HFFc6 (cell line): ENCODE results near the gene NCAM1. TPM values are rescaled to one million over a fixed set of nuclear protein-coding genes. Genes with fewer than 3 reads are reported as not detected.

ENCODE experiments used
- DNase-seq: peaks from one replicate; pipeline ENCODE4 v3.0.0-alpha.2; 2018
- H3K27ac Mint-ChIP-seq: 2 replicates; pipeline ENCODE4 v1.8.0; 2020; ENCODE audit warnings: mild to moderate bottlenecking, mixed read lengths
- H3K27me3 Mint-ChIP-seq: 2 replicates; pipeline ENCODE4 v1.8.0; 2021; ENCODE audit warnings: mild to moderate bottlenecking, moderate library complexity, mixed read lengths; ENCODE audit not compliant: insufficient read depth
- H3K36me3 Mint-ChIP-seq: 2 replicates; pipeline ENCODE4 v1.8.0; 2021; ENCODE audit warnings: low read depth, mixed read lengths
- H3K4me1 Mint-ChIP-seq: 2 replicates; pipeline ENCODE4 v1.8.0; 2020; ENCODE audit warnings: low read depth, mixed read lengths
- H3K4me3 Mint-ChIP-seq: 2 replicates; pipeline ENCODE4 v1.8.0; 2020; ENCODE audit warnings: mild to moderate bottlenecking, moderate library complexity, mixed read lengths
- H3K9me3 Mint-ChIP-seq: 2 replicates; pipeline ENCODE4 v1.8.0; 2020; ENCODE audit warnings: mild to moderate bottlenecking, mixed read lengths
- CTCF ChIP-seq: fragments of 200-600 bp; sonication (generic); IDR thresholded peaks from 2 replicates; pipeline ENCODE4 v1.5.0; 2021; ENCODE audit warnings: antibody characterized with exemption, mild to moderate bottlenecking
- total RNA-seq, 6 experiments: library from RNA; stranded (reverse); fragmentation: NEBNext Ultra II Directional; extraction: Animal tissue kit (Norgen Biotek cat#: 25700); gene quantifications; 2 replicates in 1 of 6; 3 replicates in 5 of 6; pipeline ENCODE4 v1.2.3, GENCODE V29; 2021

The NCAM1 gene
- total RNA-seq, 6 experiments from 2014 or later: 0.20 TPM; not detected in 5

DNA sequence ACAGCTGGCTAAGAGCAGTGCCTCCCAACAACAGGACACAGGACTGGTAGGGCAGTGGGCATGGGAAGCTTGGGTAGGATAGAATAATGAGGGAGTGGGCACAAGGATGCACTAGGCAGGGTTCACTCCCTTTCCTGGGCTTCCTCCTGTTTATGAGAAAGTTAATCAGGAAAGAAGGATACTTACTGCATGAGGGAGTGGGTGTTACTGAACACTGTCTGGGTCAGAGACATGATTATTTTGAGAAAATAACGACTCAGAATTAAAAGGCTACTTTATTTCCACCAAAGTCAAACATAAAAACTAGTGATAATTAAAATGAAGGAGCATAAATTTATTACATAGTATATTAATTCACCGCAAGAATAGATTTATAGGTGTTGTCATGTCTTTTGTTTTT lies 35.8 kb downstream of the NCAM1 start:
- Mint-ChIP-seq H3K9me3 (peaks cover 6% of the 10 kb centered on the region), H3K4me1 (no peaks in the 10 kb centered on the region), H3K27ac (no peak overlapping the region), H3K36me3 (no peaks in the 10 kb centered on the region), H3K4me3 (no peak overlapping the region), H3K27me3 (no peaks in the 10 kb centered on the region; the same call in 1 of the 2 replicates)
- DNase-seq: no peak
- no peak for TF ChIP-seq CTCF

GRCh38 chr11:112997857-112998466 lies 36.7 kb downstream of the NCAM1 start:
- no peaks in the 10 kb centered on the region for H3K4me1 Mint-ChIP-seq
- no peak overlapping the region for H3K27ac Mint-ChIP-seq
- peaks cover 8% of the 10 kb centered on the region for H3K9me3 Mint-ChIP-seq
- H3K27me3 Mint-ChIP-seq: no peaks in the 10 kb centered on the region; the same call in 1 of the 2 replicates
- H3K36me3 Mint-ChIP-seq: no peaks in the 10 kb centered on the region
- no peak for DNase-seq
- TF ChIP-seq CTCF: no peak
- no peak overlapping the region for H3K4me3 Mint-ChIP-seq

- DNase-seq: no peak
- no peak for TF ChIP-seq CTCF
- Mint-ChIP-seq H3K27me3 (no peaks in the 10 kb centered on the region), H3K4me1 (no peaks in the 10 kb centered on the region), H3K36me3 (no peaks in the 10 kb centered on the region), H3K27ac (no peak overlapping the region), H3K9me3 (peaks cover 10% of the 10 kb centered on the region), H3K4me3 (no peak overlapping the region)
These were observed 38.3 kb downstream of the NCAM1 start for GRCh38 chr11:112999520-112999919.

DNA sequence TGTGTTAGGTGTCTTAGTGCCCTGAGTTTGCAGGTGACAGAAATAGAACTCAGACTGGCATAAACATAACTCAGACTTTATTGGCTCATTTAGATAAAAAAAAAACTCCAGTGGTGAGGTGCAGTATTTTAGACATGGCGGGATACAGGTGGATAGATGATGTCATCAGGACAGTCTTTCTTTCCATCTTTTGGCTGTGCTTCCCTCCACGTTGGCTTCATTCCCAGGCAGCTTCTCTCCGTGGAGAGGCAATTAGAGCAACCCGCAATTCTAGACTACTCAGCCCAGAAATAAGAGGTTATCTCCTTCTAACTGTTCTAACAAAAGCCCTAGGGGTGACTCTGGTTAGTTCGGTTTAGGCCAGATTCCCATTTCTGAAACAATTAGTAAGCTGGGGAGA lies 40.5 kb downstream of the NCAM1 start:
- Mint-ChIP-seq H3K4me3 (no peak overlapping the region), H3K36me3 (no peaks in the 10 kb centered on the region), H3K27me3 (no peaks in the 10 kb centered on the region), H3K4me1 (no peaks in the 10 kb centered on the region), H3K9me3 (peaks cover 32% of the 10 kb centered on the region), H3K27ac (no peak overlapping the region)
- DNase-seq: no peak
- no peak for TF ChIP-seq CTCF

- H3K27ac Mint-ChIP-seq: no peak overlapping the region
- DNase-seq: no peak
- no peaks in the 10 kb centered on the region for H3K27me3 Mint-ChIP-seq
These were observed 45.8 kb downstream of the NCAM1 start for GRCh38 chr11:113006896-113007445.

More at GRCh38 chr11:113006896-113007445, 45.8 kb downstream of the NCAM1 start:
- no peak overlapping the region for H3K4me3 Mint-ChIP-seq
- peaks cover 53% of the 10 kb centered on the region for H3K9me3 Mint-ChIP-seq
- no peak for TF ChIP-seq CTCF
- no peaks in the 10 kb centered on the region for H3K4me1 Mint-ChIP-seq
- no peaks in the 10 kb centered on the region for H3K36me3 Mint-ChIP-seq
